Endothelial cell of umbilical vein (primary cell): ENCODE measurements around the gene SRL. TPM values are rescaled to one million over a fixed set of nuclear protein-coding genes. Genes with fewer than 3 reads are reported as not detected.

Source experiments
- BruUV-seq: library from RNA; stranded (reverse); fragments of 400-500 nt; replicated peaks from 2 replicates; lab custom pipeline; 2021; lab: Mats Ljungman, UMichigan
- CTCF ChIA-PET: fragments of 300-600, 350-600 bp; sonication (Branson Sonifier 250); formaldehyde crosslinking; loops from one replicate; lab custom pipeline; 2021; ENCODE audit warnings: antibody characterized with exemption, inconsistent platforms; lab: Charles Lee
- POLR2A ChIA-PET: fragments of 300-600, 350-600 bp; sonication (Branson Sonifier 250); formaldehyde crosslinking; loops from one replicate; lab custom pipeline; 2021; ENCODE audit warnings: antibody characterized with exemption, inconsistent platforms; lab: Charles Lee
- DNase-seq: peaks from one replicate; pipeline ENCODE4 v3.0.0-alpha.2; 2011; ENCODE audit warnings: low read depth, low spot score
- FAIRE-seq: peaks from 2 replicates; lab custom pipeline; 2011; peaks lifted over from hg19 to GRCh38; lab: Jason Lieb, UNC
- H2AFZ ChIP-seq: 2 replicates; pipeline ENCODE4 v1.6.0; 2012; ENCODE audit warnings: low read depth, low read length, control low read depth, inconsistent platforms
- H3K27ac ChIP-seq: 2 replicates; pipeline ENCODE4 v1.5.1; 2011; ENCODE audit warnings: low read depth, mild to moderate bottlenecking, control low read depth, low read length, moderate library complexity; ENCODE audit not compliant: insufficient read depth
- H3K27me3 ChIP-seq, 2 experiments: 2 replicates each; pipeline versions ENCODE4 v1.6.0 to v1.6.1; 2011; ENCODE audit warnings: low read length in 2 of 2, mixed read lengths in 1 of 2; ENCODE audit not compliant: control insufficient read depth in 2 of 2, insufficient read depth in 2 of 2
- H3K36me3 ChIP-seq, 2 experiments: 2 replicates in 1 of 2; 3 replicates in 1 of 2; pipeline ENCODE4 v1.5.1; 2011; ENCODE audit warnings: low read length in 2 of 2, mild to moderate bottlenecking in 1 of 2, moderate library complexity in 1 of 2; ENCODE audit not compliant: control insufficient read depth in 2 of 2, insufficient read depth in 2 of 2; ENCODE audit errors: extremely low read depth in 1 of 2
- H3K4me1 ChIP-seq: 3 replicates; pipeline ENCODE4 v1.5.1; 2011; ENCODE audit warnings: mild to moderate bottlenecking, low read length; ENCODE audit not compliant: control insufficient read depth, insufficient read depth; ENCODE audit errors: extremely low read depth
- H3K4me2 ChIP-seq: 2 replicates; pipeline ENCODE4 v1.6.1; 2011; ENCODE audit warnings: low read length, control low read depth, mixed read lengths; ENCODE audit not compliant: insufficient read depth
- H3K4me3 ChIP-seq, 3 experiments: fragments of 200-600 bp in 1 of 3; sonication (generic), shearing (Covaris generic) in 1 of 3; replicated peaks in 1 of 3; 2 replicates each; pipeline ENCODE4 v1.5.1; 2011 to 2016; ENCODE audit warnings: control low read depth in 3 of 3, low read length in 3 of 3, mild to moderate bottlenecking in 2 of 3, inconsistent platforms in 1 of 3, low read depth in 1 of 3, moderate library complexity in 1 of 3; ENCODE audit not compliant: insufficient read depth in 1 of 3
- H3K79me2 ChIP-seq: 2 replicates; pipeline ENCODE4 v1.6.0; 2012; ENCODE audit warnings: low read length, inconsistent platforms; ENCODE audit not compliant: control insufficient read depth, insufficient read depth
- H3K9ac ChIP-seq: replicated peaks from 2 replicates; pipeline ENCODE3; 2011; ENCODE audit warnings: low read length, control low read depth; ENCODE audit not compliant: insufficient read depth; ENCODE audit errors: extremely low read depth
- H3K9me1 ChIP-seq: replicated peaks from 3 replicates; pipeline ENCODE4 v1.6.0; 2011; ENCODE audit warnings: mild to moderate bottlenecking, low read length; ENCODE audit not compliant: control insufficient read depth, insufficient read depth; ENCODE audit errors: extremely low read depth
- H3K9me3 ChIP-seq: replicated peaks from 2 replicates; pipeline ENCODE4 v1.5.1; 2012; ENCODE audit warnings: low read length, inconsistent platforms; ENCODE audit not compliant: control insufficient read depth, insufficient read depth
- H4K20me1 ChIP-seq: replicated peaks from 2 replicates; pipeline ENCODE3; 2011; ENCODE audit warnings: mild to moderate bottlenecking, low read length; ENCODE audit not compliant: control insufficient read depth, insufficient read depth; ENCODE audit errors: extremely low read depth
- EZH2 ChIP-seq: IDR thresholded peaks from 2 replicates; pipeline ENCODE4 v1.6.1; 2012; ENCODE audit warnings: borderline replicate concordance, low read depth, mild to moderate bottlenecking, moderate library complexity, low read length, inconsistent platforms; ENCODE audit not compliant: severe bottlenecking
- FOS ChIP-seq: IDR thresholded peaks from 2 replicates; pipeline ENCODE4 v1.6.1; 2011; ENCODE audit warnings: mild to moderate bottlenecking, low read length, moderate library complexity, borderline replicate concordance; ENCODE audit not compliant: insufficient read depth
- GATA2 ChIP-seq: IDR thresholded peaks from 2 replicates; pipeline ENCODE4 v1.7.0; 2011; ENCODE audit warnings: low read depth, mild to moderate bottlenecking, moderate library complexity, mixed read lengths, low read length; ENCODE audit not compliant: insufficient read length, insufficient read depth
- JUN ChIP-seq: IDR thresholded peaks from 2 replicates; pipeline ENCODE4 v1.6.1; 2011; ENCODE audit warnings: borderline replicate concordance, low read depth; ENCODE audit not compliant: insufficient read length, insufficient read depth
- MYC ChIP-seq: IDR thresholded peaks from one replicate; pipeline ENCODE4 v1.6.1; 2011; ENCODE audit warnings: mild to moderate bottlenecking, low read depth, low read length
- POLR2A ChIP-seq: IDR thresholded peaks from 2 replicates; pipeline ENCODE4 v1.6.1; 2012; ENCODE audit warnings: low read depth, mild to moderate bottlenecking, control low read depth, low read length
- POLR2AphosphoS5 ChIP-seq: IDR thresholded peaks from 2 replicates; pipeline ENCODE4 v1.6.1; 2012; ENCODE audit warnings: low read depth, mild to moderate bottlenecking, control low read depth, low read length, moderate library complexity; ENCODE audit not compliant: insufficient read depth
- dilution Hi-C: fragments of 300-500 bp; cut with MboI; formaldehyde crosslinking; loops from one replicate; pipeline ENCODE4 v1.15.0; 2019; ENCODE audit warnings: low sequenced_read_pairs; ENCODE audit not compliant: extremely low pct_ligation_motif_present
- intact Hi-C: fragments of 100-400 bp; cut with micrococcal nuclease; formaldehyde crosslinking; loops from one replicate; pipeline ENCODE4 v1.10.0; 2022
- polyA plus RNA-seq, 4 experiments: library from polyadenylated mRNA; depleted of rRNA in 3 of 4; stranded (reverse) in 3 of 4; unstranded in 1 of 4; fragments of >200 nt; gene quantifications; 2 replicates each; pipeline versions ENCODE4 v1.2.1 to v1.2.3, GENCODE V29; 2011 to 2012; ENCODE audit warnings: missing spikeins in 1 of 4
- total RNA-seq: library from RNA; stranded (reverse); gene quantifications from 2 replicates; pipeline ENCODE4 v1.2.3, GENCODE V29; 2021
- TF ChIP-seq, protein P1 (sequence below): IDR thresholded peaks from 2 replicates; pipeline ENCODE4 v1.6.1; 2011; ENCODE audit not compliant: insufficient read depth, insufficient read length
- TF ChIP-seq, protein P2 (sequence below), 2 donors: IDR thresholded peaks; 1 replicate in 1 of 2; 2 replicates in 1 of 2; pipeline ENCODE4 v1.5.1; 2011; ENCODE audit warnings: low read length in 2 of 2, mild to moderate bottlenecking in 2 of 2, moderate library complexity in 2 of 2, control low read depth in 1 of 2, inconsistent platforms in 1 of 2, low read depth in 1 of 2; ENCODE audit not compliant: insufficient read depth in 1 of 2; ENCODE audit errors: extremely low read depth in 1 of 2

The SRL gene
- total and polyA plus RNA-seq, 2 donors (not counting 3 experiments of a cell fraction or from before 2014, with no cell fraction given) = 0.21 to 0.29 TPM

DNA sequence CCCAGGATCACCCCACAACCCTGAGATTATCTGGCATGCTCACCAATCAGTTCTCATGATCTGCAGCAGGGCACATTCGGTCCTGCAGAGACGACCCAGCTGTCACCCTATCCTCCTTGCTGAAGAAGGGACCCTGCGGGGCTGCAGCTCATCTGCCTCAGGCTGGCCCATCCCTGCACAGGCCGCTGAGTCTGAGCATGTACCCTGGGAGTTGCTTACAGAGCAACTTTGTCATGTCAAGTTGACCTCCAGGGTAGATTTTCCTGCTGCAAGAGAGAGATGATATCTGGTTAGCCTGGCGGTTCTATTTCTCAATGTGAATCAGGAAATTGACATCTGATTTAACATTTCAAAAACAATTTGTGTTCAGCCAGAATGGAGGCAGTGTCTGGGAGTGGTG is 89.6 kb downstream of the SRL start:
- FAIRE-seq (no peak), DNase-seq (no peak)
- H3K4me2 ChIP-seq = no peak overlapping the region
- H3K9me1 ChIP-seq = no peaks in the 10 kb centered on the region
- peaks cover 0 to 1% of the 10 kb centered on the region in 2 experiments for H3K27me3 ChIP-seq
- no peaks in the 10 kb centered on the region for H4K20me1 ChIP-seq
- H3K79me2 ChIP-seq = no peaks in the 10 kb centered on the region
- H2AFZ ChIP-seq = no peak overlapping the region
- no peaks in the 10 kb centered on the region for H3K36me3 ChIP-seq
- BruUV-seq = no TSS peak
- H3K27ac ChIP-seq = no peak overlapping the region
- TF ChIP-seq, protein P1, sequence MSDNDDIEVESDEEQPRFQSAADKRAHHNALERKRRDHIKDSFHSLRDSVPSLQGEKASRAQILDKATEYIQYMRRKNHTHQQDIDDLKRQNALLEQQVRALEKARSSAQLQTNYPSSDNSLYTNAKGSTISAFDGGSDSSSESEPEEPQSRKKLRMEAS = no peak
- TF ChIP-seq, protein P2, sequence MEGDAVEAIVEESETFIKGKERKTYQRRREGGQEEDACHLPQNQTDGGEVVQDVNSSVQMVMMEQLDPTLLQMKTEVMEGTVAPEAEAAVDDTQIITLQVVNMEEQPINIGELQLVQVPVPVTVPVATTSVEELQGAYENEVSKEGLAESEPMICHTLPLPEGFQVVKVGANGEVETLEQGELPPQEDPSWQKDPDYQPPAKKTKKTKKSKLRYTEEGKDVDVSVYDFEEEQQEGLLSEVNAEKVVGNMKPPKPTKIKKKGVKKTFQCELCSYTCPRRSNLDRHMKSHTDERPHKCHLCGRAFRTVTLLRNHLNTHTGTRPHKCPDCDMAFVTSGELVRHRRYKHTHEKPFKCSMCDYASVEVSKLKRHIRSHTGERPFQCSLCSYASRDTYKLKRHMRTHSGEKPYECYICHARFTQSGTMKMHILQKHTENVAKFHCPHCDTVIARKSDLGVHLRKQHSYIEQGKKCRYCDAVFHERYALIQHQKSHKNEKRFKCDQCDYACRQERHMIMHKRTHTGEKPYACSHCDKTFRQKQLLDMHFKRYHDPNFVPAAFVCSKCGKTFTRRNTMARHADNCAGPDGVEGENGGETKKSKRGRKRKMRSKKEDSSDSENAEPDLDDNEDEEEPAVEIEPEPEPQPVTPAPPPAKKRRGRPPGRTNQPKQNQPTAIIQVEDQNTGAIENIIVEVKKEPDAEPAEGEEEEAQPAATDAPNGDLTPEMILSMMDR (IDR thresholded peaks at IDR 0.05; ENCODE audit: extremely low read depth in 1 of 2, insufficient read depth in 1 of 2, low read depth in 1 of 2, low read length in 2 of 2) = no peak
- no peak for TF ChIP-seq JUN
- TF ChIP-seq POLR2A = no peak
- TF ChIP-seq MYC = no peak
- no peak for TF ChIP-seq GATA2
- no peak for TF ChIP-seq EZH2
- TF ChIP-seq POLR2AphosphoS5 = no peak
- TF ChIP-seq FOS = no peak
- no peaks in the 10 kb centered on the region for H3K9me3 ChIP-seq
- dilution Hi-C loops (no loop called here), intact Hi-C loops (no loop called here)
- no peak overlapping the region for H3K9ac ChIP-seq
- no peaks in the 10 kb centered on the region for H3K4me1 ChIP-seq
- H3K4me3 ChIP-seq = no peak overlapping the region
- POLR2A ChIA-PET = no interaction called here
- CTCF ChIA-PET = interaction anchor here (1.0 kb wide), 1 partner anchor 169 kb away, joined by 3 read pairs; no protein-coding TSS in a partner anchor
